B cell (primary cell): ENCODE results near the gene PLA2G2D. TPM values are rescaled to one million over a fixed set of nuclear protein-coding genes. Genes with fewer than 3 reads are reported as not detected.

ENCODE experiments used
- ATAC-seq: fragments of 200-7000 bp; cut with Tn5 transposase; one replicate; pipeline ENCODE4 v1.10.0; 2021; ENCODE audit warnings: low read depth, mild to moderate bottlenecking, moderate number of reproducible peaks, moderate library complexity
- CTCF ChIA-PET: fragments of 350-600 bp; sonication (Branson Sonifier 250); formaldehyde crosslinking; loops from one replicate; lab custom pipeline; 2021; ENCODE audit warnings: antibody characterized with exemption, inconsistent platforms; lab: Charles Lee
- POLR2A ChIA-PET: fragments of 350-600 bp; sonication (Branson Sonifier 250); formaldehyde crosslinking; loops from one replicate; lab custom pipeline; 2021; ENCODE audit warnings: antibody characterized with exemption; lab: Charles Lee
- DNase-seq: peaks from one replicate; pipeline ENCODE4 v3.0.0; 2013
- H2AFZ ChIP-seq: 2 replicates; pipeline ENCODE4 v1.6.1; 2012; ENCODE audit warnings: mild to moderate bottlenecking, low read depth, low read length; ENCODE audit not compliant: insufficient read depth, poor library complexity, severe bottlenecking
- H3K27ac ChIP-seq, 2 donors: 1 replicate in 1 of 2; 2 replicates in 1 of 2; pipeline ENCODE4 v1.5.1; 2012 to 2013; ENCODE audit warnings: low read length in 2 of 2, mild to moderate bottlenecking in 2 of 2, moderate library complexity in 1 of 2
- H3K27me3 ChIP-seq, 4 experiments: fragments of 200-600 bp in 1 of 4; sonication (generic) in 1 of 4; replicated peaks in 1 of 4; 1 replicate in 2 of 4; 2 replicates in 2 of 4; pipeline versions ENCODE4 v1.6.1 to v1.7.0; 2013 to 2016; ENCODE audit warnings: low read length in 3 of 4, mild to moderate bottlenecking in 2 of 4, mixed read lengths in 1 of 4, moderate library complexity in 1 of 4; ENCODE audit not compliant: insufficient read depth in 4 of 4, control insufficient read depth in 3 of 4; ENCODE audit errors: control extremely low read depth in 1 of 4
- H3K36me3 ChIP-seq, 2 experiments: replicated peaks in 1 of 2; 1 replicate in 1 of 2; 2 replicates in 1 of 2; pipeline versions ENCODE4 v1.6.1 to v1.7.1; 2013; ENCODE audit warnings: low read length in 1 of 2; ENCODE audit not compliant: insufficient read depth in 2 of 2, control insufficient read depth in 1 of 2; ENCODE audit errors: control extremely low read depth in 1 of 2, extremely low read depth in 1 of 2
- H3K4me1 ChIP-seq, 2 donors: fragments of 200-600 bp in 1 of 2; sonication (generic) in 1 of 2; 1 replicate in 1 of 2; 2 replicates in 1 of 2; pipeline versions ENCODE4 v1.5.1 to v1.6.1; 2013 to 2017; ENCODE audit warnings: low read length in 2 of 2; ENCODE audit not compliant: control insufficient read depth in 2 of 2, insufficient read depth in 2 of 2
- H3K4me2 ChIP-seq: replicated peaks from 2 replicates; pipeline ENCODE3; 2012; ENCODE audit warnings: mild to moderate bottlenecking, low read depth, low read length; ENCODE audit not compliant: poor library complexity, severe bottlenecking
- H3K4me3 ChIP-seq, 5 experiments: fragments of 200-600 bp in 1 of 5; sonication (generic) in 1 of 5; 1 replicate in 3 of 5; 2 replicates in 2 of 5; pipeline versions ENCODE4 v1.5.1 to v1.7.0; 2011 to 2016; ENCODE audit warnings: low read length in 4 of 5, mild to moderate bottlenecking in 4 of 5, low read depth in 2 of 5, control low read depth in 1 of 5, moderate library complexity in 1 of 5; ENCODE audit not compliant: insufficient read depth in 1 of 5; ENCODE audit errors: control extremely low read depth in 1 of 5, extremely low read depth in 1 of 5
- H3K79me2 ChIP-seq: fragments of 200-600 bp; sonication (generic); one replicate; pipeline ENCODE4 v1.6.0; 2016; ENCODE audit warnings: low read length; ENCODE audit not compliant: control insufficient read depth, insufficient read depth
- H3K9ac ChIP-seq: fragments of 200-600 bp; sonication (generic); 2 replicates; pipeline ENCODE4 v1.6.1; 2017; ENCODE audit warnings: mild to moderate bottlenecking, low read length, moderate library complexity
- H3K9me3 ChIP-seq, 3 donors: one replicate each; pipeline versions ENCODE4 v1.6.1 to v1.7.1; 2013; ENCODE audit warnings: low read length in 2 of 3; ENCODE audit not compliant: control insufficient read depth in 2 of 3, insufficient read depth in 1 of 3; ENCODE audit errors: control extremely low read depth in 1 of 3
- H4K20me1 ChIP-seq: 2 replicates; pipeline ENCODE4 v1.6.0; 2012; ENCODE audit warnings: mild to moderate bottlenecking, low read length; ENCODE audit not compliant: insufficient read depth, control insufficient read depth, poor library complexity, severe bottlenecking
- H3K27ac Mint-ChIP-seq: one replicate; pipeline ENCODE4 v1.8.0; 2021; ENCODE audit warnings: mixed read lengths
- H3K27me3 Mint-ChIP-seq: one replicate; pipeline ENCODE4 v1.8.0; 2021; ENCODE audit warnings: mixed read lengths
- H3K4me1 Mint-ChIP-seq: one replicate; pipeline ENCODE4 v1.8.0; 2021; ENCODE audit warnings: mixed read lengths
- H3K4me3 Mint-ChIP-seq: one replicate; pipeline ENCODE4 v1.8.0; 2021; ENCODE audit warnings: mixed read lengths
- H3K9me3 Mint-ChIP-seq: one replicate; pipeline ENCODE4 v1.8.0; 2022; ENCODE audit warnings: mixed read lengths; ENCODE audit not compliant: insufficient read depth
- CTCF ChIP-seq: fragments of 200-600 bp; IDR thresholded peaks from one replicate; pipeline ENCODE4 v1.8.0; 2022; ENCODE audit warnings: antibody characterized with exemption, mild to moderate bottlenecking
- EZH2 ChIP-seq: IDR thresholded peaks from 2 replicates; pipeline ENCODE4 v1.6.1; 2012; ENCODE audit warnings: borderline replicate concordance, low read depth, mild to moderate bottlenecking, moderate library complexity, low read length; ENCODE audit not compliant: insufficient read depth, poor library complexity, severe bottlenecking
- WGBS: methylation state at CpG from one replicate; pipeline ENCODE4 v1.1.5; 2013; ENCODE audit warnings: missing lambda C conversion rate; ENCODE audit not compliant: insufficient coverage; 5-methylcytosine and 5-hydroxymethylcytosine counted together
- intact Hi-C: fragments of 100-400 bp; cut with micrococcal nuclease; formaldehyde crosslinking; loops from one replicate; pipeline ENCODE4 v1.10.0; 2022
- polyA plus RNA-seq: library from polyadenylated mRNA; depleted of rRNA; stranded (reverse); fragments of >200 nt; gene quantifications from 2 replicates; pipeline ENCODE4 v1.2.3, GENCODE V29; 2012
- total RNA-seq, 2 donors: library from RNA; stranded (reverse); fragments of 120-200 nt in 1 of 2; gene quantifications; 1 replicate in 1 of 2; 2 replicates in 1 of 2; pipeline versions ENCODE4 v1.2.3 to v1.2.4, GENCODE V29; 2013 to 2022

PLA2G2D gene
- total and polyA plus RNA-seq, 2 donors (not counting 1 experiment from before 2014, with no cell fraction given) = 2.3 to 2.8 TPM

GRCh38 chr1:20117236-20117635 lies 2.1 kb downstream of the PLA2G2D start:
- Histone ChIP-seq H3K4me3 (no peak overlapping the region), H2AFZ (no peak overlapping the region), H3K4me1 (peaks cover 27 to 30% of the 10 kb centered on the region in 2 donors), H3K79me2 (no peaks in the 10 kb centered on the region), H3K9me3 (no peaks in the 10 kb centered on the region), H3K4me2 (peak overlapping the region; percentile 20), H3K36me3 (no peaks in the 10 kb centered on the region), H3K27me3 (no peaks in the 10 kb centered on the region), H4K20me1 (no peaks in the 10 kb centered on the region), H3K27ac (peak overlapping the region in 1 of 2 donors; percentile 31), H3K9ac (no peak overlapping the region)
- H3K4me3 Mint-ChIP-seq = peak overlapping the region; percentile 3
- no peak for TF ChIP-seq CTCF
- no peak for TF ChIP-seq EZH2
- H3K27ac Mint-ChIP-seq = no peak overlapping the region
- ATAC-seq = no peak
- no peaks in the 10 kb centered on the region for H3K9me3 Mint-ChIP-seq
- CTCF ChIA-PET = interaction anchor here (0.9 to 1.9 kb wide), 3 partner anchors 34 to 199 kb away, joined by 3 to 6 read pairs (median 3); no protein-coding TSS in a partner anchor
- peaks cover 54% of the 10 kb centered on the region for H3K4me1 Mint-ChIP-seq
- POLR2A ChIA-PET = no interaction called here
- DNase-seq = no peak
- no peaks in the 10 kb centered on the region for H3K27me3 Mint-ChIP-seq
- intact Hi-C loops = no loop called here

- H3K9ac ChIP-seq = no peak overlapping the region
- ATAC-seq (no peak), DNase-seq (no peak)
- no peaks in the 10 kb centered on the region for H3K36me3 ChIP-seq
- H3K4me3 Mint-ChIP-seq = no peak overlapping the region
- TF ChIP-seq EZH2 = no peak
- no peak for TF ChIP-seq CTCF
- H3K27ac ChIP-seq = no peak overlapping the region
- intact Hi-C loops = no loop called here
- peaks cover 27 to 29% of the 10 kb centered on the region in 2 donors for H3K4me1 ChIP-seq
- H3K4me1 Mint-ChIP-seq = peaks cover 47% of the 10 kb centered on the region
- no peaks in the 10 kb centered on the region for H3K9me3 ChIP-seq
- H3K9me3 Mint-ChIP-seq = no peaks in the 10 kb centered on the region
- ChIA-PET POLR2A (no interaction called here), CTCF (no interaction called here)
- no peaks in the 10 kb centered on the region for H3K27me3 ChIP-seq
- WGBS = 95% methylated on average over 5 of the region's 7 CpGs
- H4K20me1 ChIP-seq = no peaks in the 10 kb centered on the region
- no peak overlapping the region for H3K4me2 ChIP-seq
- H3K27ac Mint-ChIP-seq = peak overlapping the region; percentile 32
- H3K79me2 ChIP-seq = no peaks in the 10 kb centered on the region
- H3K4me3 ChIP-seq = no peak overlapping the region
- no peaks in the 10 kb centered on the region for H3K27me3 Mint-ChIP-seq
- no peak overlapping the region for H2AFZ ChIP-seq
Measured at GRCh38 chr1:20115916-20116315, 3.4 kb downstream of the PLA2G2D start.
